ENCODE results near the gene LPP. TPM values are rescaled to one million over a fixed set of nuclear protein-coding genes. Genes with fewer than 3 reads are reported as not detected.

LPP gene
- total and polyA plus RNA-seq, 2 of the 13 experiments (the other 11 are each of a cell fraction or from before 2014, with no cell fraction given): 19.2 to 29.9 TPM

DNA sequence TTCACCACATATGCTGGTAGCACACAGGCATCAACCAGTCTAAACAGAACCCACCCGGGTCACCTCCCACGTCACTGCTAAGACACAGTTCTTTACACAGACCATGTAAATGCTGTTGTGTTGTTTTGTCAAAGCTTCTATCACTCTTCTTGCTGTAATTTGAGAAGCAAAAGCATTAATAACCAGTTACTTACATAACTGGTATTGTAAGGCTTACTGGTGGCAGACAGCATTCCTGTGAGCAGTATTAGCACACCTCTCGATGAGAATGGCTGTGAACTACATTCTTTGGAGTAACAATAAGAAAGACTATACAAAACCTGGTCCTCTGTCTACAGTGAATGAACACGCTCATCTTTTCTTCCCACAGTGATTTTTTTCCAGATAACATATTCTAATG, 479.2 kb downstream of the LPP start:
- no peak for FAIRE-seq
- in situ Hi-C loops (cut with HindIII; ENCODE audit: extremely low pct_ligation_motif_present, low pct_unique_long_range_greater_than_20kb): no loop called here
- H3K4me2 ChIP-seq (ENCODE audit: low read depth, low read length): no peak overlapping the region

More for the DNA sequence above, 479.2 kb downstream of the LPP start:
- DNase-seq (ENCODE audit: low spot score): no peak
- no peaks in the 10 kb centered on the region for H3K27me3 ChIP-seq (ENCODE audit: control insufficient read depth in 1 of 2, insufficient read depth in 2 of 2, low read length in 2 of 2)
- no peaks in the 10 kb centered on the region; the same call in 1 of the 2 replicates for H3K4me1 ChIP-seq (ENCODE audit: insufficient read depth, low read length)
- no peak overlapping the region for H3K9ac ChIP-seq (ENCODE audit: insufficient read depth, low read depth, low read length)
- 82% methylated on average over 4 of the region's 4 CpGs for WGBS (ENCODE audit: low lambda C conversion rate)
- ChIA-PET POLR2A (no interaction called here), CTCF (ENCODE audit: low intra/inter-chr PET ratio, low total read pairs) (no interaction called here)
- no TSS peak for BruUV-seq (replicated peaks)
- TF ChIP-seq EED (CRISPR knock-in tag; IDR thresholded peaks at IDR 0.05): no peak
- no peak for TF ChIP-seq SRY (CRISPR knock-in tag; IDR thresholded peaks at IDR 0.05)
- TF ChIP-seq SSRP1 (CRISPR knock-in tag; IDR thresholded peaks at IDR 0.05): no peak
- no peak for TF ChIP-seq PAF1 (CRISPR knock-in tag; IDR thresholded peaks at IDR 0.05)
- TF ChIP-seq, protein P1, sequence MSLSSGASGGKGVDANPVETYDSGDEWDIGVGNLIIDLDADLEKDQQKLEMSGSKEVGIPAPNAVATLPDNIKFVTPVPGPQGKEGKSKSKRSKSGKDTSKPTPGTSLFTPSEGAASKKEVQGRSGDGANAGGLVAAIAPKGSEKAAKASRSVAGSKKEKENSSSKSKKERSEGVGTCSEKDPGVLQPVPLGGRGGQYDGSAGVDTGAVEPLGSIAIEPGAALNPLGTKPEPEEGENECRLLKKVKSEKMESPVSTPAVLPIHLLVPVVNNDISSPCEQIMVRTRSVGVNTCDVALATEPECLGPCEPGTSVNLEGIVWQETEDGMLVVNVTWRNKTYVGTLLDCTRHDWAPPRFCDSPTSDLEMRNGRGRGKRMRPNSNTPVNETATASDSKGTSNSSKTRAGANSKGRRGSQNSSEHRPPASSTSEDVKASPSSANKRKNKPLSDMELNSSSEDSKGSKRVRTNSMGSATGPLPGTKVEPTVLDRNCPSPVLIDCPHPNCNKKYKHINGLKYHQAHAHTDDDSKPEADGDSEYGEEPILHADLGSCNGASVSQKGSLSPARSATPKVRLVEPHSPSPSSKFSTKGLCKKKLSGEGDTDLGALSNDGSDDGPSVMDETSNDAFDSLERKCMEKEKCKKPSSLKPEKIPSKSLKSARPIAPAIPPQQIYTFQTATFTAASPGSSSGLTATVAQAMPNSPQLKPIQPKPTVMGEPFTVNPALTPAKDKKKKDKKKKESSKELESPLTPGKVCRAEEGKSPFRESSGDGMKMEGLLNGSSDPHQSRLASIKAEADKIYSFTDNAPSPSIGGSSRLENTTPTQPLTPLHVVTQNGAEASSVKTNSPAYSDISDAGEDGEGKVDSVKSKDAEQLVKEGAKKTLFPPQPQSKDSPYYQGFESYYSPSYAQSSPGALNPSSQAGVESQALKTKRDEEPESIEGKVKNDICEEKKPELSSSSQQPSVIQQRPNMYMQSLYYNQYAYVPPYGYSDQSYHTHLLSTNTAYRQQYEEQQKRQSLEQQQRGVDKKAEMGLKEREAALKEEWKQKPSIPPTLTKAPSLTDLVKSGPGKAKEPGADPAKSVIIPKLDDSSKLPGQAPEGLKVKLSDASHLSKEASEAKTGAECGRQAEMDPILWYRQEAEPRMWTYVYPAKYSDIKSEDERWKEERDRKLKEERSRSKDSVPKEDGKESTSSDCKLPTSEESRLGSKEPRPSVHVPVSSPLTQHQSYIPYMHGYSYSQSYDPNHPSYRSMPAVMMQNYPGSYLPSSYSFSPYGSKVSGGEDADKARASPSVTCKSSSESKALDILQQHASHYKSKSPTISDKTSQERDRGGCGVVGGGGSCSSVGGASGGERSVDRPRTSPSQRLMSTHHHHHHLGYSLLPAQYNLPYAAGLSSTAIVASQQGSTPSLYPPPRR (CRISPR knock-in tag; IDR thresholded peaks at IDR 0.05; ENCODE audit: borderline replicate concordance): no peak
- no peak for TF ChIP-seq DMAP1 (CRISPR knock-in tag; IDR thresholded peaks at IDR 0.05)
- no peak for TF ChIP-seq ZNF547 (CRISPR knock-in tag; IDR thresholded peaks at IDR 0.05)
- no peak for TF ChIP-seq ZNF274 (CRISPR knock-in tag; IDR thresholded peaks at IDR 0.05)
- no peak for TF ChIP-seq HOXA9 (CRISPR knock-in tag; IDR thresholded peaks at IDR 0.05; ENCODE audit: borderline replicate concordance)
- TF ChIP-seq ZSCAN12 (CRISPR knock-in tag; IDR thresholded peaks at IDR 0.05): no peak
- H3K36me3 ChIP-seq (replicated peaks in 1 of 2; ENCODE audit: control insufficient read depth in 1 of 2, insufficient read depth in 2 of 2, low read length in 2 of 2): 0 out of 5 replicates have a peak, but pooled peaks cover 0 to 7% of the 10 kb centered on the region in 2 experiments
- H4K20me1 ChIP-seq (ENCODE audit: insufficient read depth, low read length): no peaks in the 10 kb centered on the region
- no peak overlapping the region for H3K27ac ChIP-seq (ENCODE audit: extremely low read length, insufficient read depth, low read length)
- H3K9me3 ChIP-seq (ENCODE audit: low read length): no peaks in the 10 kb centered on the region
- intact Hi-C loops (cut with micrococcal nuclease; ENCODE audit: unreplicated experiment): no loop called here
- H2AFZ ChIP-seq (ENCODE audit: low read length): no peak overlapping the region
- ATAC-seq: no peak
- H3K4me3 ChIP-seq (replicated peaks in 1 of 3; ENCODE audit: insufficient read depth in 1 of 3, low read depth in 2 of 3, low read length in 3 of 3): no peak overlapping the region
- H3K79me2 ChIP-seq (ENCODE audit: insufficient read depth, low read length): no peaks in the 10 kb centered on the region
